AG09309 (cell line): ENCODE results near the gene MIGA1.

Experiments used
- DNase-seq: peaks from one replicate; pipeline ENCODE4 v3.0.0-alpha.2; 2010; ENCODE audit warnings: low read depth
- H3K4me3 ChIP-seq: 2 replicates; pipeline ENCODE4 v1.5.1; 2011; ENCODE audit warnings: mild to moderate bottlenecking, low read depth, low read length, moderate library complexity; ENCODE audit not compliant: control insufficient read depth
- CTCF ChIP-seq: IDR thresholded peaks from 2 replicates; pipeline ENCODE4 v1.5.1; 2011; ENCODE audit warnings: mild to moderate bottlenecking, low read depth, low read length, inconsistent platforms; ENCODE audit not compliant: insufficient read depth, control insufficient read depth; ENCODE audit errors: missing control alignments

MIGA1 gene

GRCh38 chr1:77888781-77889642 is 109.6 kb downstream of the MIGA1 start:
- peak overlapping the region; percentile 68 for H3K4me3 ChIP-seq
- TF ChIP-seq CTCF, result no peak
- DNase-seq, result no peak

- peak; percentile 43 for DNase-seq
- H3K4me3 ChIP-seq, result peak overlapping the region; percentile 68
- no peak for TF ChIP-seq CTCF
Measured at GRCh38 chr1:77889671-77890070, 110.2 kb downstream of the MIGA1 start.

- no peak overlapping the region for H3K4me3 ChIP-seq
- no peak for TF ChIP-seq CTCF
- DNase-seq, result no peak
Measured at GRCh38 chr1:77891200-77891599, 111.8 kb downstream of the MIGA1 start.

- DNase-seq, result no peak
- no peak for TF ChIP-seq CTCF
- no peak overlapping the region for H3K4me3 ChIP-seq
Measured at GRCh38 chr1:77899647-77900320, 120.3 kb downstream of the MIGA1 start.

GRCh38 chr1:77900687-77901293 is 121.3 kb downstream of the MIGA1 start:
- TF ChIP-seq CTCF, result peak; percentile 63
- H3K4me3 ChIP-seq, result no peak overlapping the region
- DNase-seq, result no peak

- H3K4me3 ChIP-seq, result no peak overlapping the region
- TF ChIP-seq CTCF, result no peak
- DNase-seq, result no peak
Measured at GRCh38 chr1:77905603-77906002, 126.2 kb downstream of the MIGA1 start.
